Measurements from ENCODE around the gene ITGB3BP. TPM values are rescaled to one million over a fixed set of nuclear protein-coding genes. Genes with fewer than 3 reads are reported as not detected.
"Not testable (repeated sequence)": the region's sequence is repeated elsewhere in the genome, so short reads cannot be mapped to it uniquely, and the experiment has no call there.

The ITGB3BP gene
- total RNA-seq, 2 experiments from 2014 or later: 52.5 to 55.3 TPM

DNA sequence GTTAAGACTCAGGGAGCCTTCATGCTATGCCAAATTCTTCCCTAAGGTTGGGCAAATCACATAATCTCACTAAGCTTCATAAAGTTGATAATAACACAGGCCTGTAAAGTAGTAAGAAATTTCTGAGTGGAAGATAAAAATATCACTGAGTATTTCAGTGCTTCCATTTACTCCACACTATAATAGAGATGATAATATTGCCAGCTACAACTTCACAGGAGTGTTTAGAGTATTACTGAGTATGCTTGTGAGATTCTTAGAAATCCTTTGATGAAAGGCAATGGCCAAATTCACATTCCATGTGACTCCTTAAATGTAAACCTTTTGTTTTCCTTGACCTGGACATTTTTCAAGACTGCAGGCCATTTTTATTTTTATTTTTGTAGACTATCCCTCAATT is 10.4 kb downstream of the ITGB3BP start:
- ChIA-PET POLR2A (no interaction called here), CTCF (no interaction called here)

GRCh38 chr1:63509718-63510117 is 13.3 kb downstream of the ITGB3BP start:
- ChIA-PET CTCF (no interaction called here), POLR2A (no interaction called here)

DNA sequence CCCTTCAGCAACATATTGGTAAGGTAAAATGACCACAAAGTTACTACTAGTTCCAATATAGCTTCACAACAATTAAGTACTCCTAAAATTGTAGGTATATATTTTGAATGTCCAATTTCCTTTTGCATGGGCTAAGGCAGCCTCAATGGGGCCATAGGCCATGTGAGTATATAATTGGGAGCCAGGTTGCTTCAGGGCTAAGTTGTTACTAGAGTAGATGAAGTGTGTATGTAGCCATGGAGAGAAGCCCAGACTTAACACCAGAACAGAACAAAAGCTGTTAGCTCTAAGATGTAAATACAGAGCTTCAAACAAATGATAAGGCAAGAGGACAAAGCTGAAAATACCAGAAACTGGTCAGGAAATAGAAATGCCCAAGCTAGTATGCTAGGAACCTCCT is 16.2 kb downstream of the ITGB3BP start:
- ChIA-PET CTCF (no interaction called here), POLR2A (no interaction called here)

GRCh38 chr1:63501256-63501655 is 21.8 kb downstream of the ITGB3BP start:
- ChIA-PET CTCF (no interaction called here), POLR2A (no interaction called here)

GRCh38 chr1:63498106-63498505 is 24.9 kb downstream of the ITGB3BP start:
- ChIA-PET POLR2A (no interaction called here), CTCF (no interaction called here)

- ChIA-PET POLR2A (no interaction called here), CTCF (no interaction called here)
Observed at GRCh38 chr1:63497577-63497976, 25.4 kb downstream of the ITGB3BP start.

DNA sequence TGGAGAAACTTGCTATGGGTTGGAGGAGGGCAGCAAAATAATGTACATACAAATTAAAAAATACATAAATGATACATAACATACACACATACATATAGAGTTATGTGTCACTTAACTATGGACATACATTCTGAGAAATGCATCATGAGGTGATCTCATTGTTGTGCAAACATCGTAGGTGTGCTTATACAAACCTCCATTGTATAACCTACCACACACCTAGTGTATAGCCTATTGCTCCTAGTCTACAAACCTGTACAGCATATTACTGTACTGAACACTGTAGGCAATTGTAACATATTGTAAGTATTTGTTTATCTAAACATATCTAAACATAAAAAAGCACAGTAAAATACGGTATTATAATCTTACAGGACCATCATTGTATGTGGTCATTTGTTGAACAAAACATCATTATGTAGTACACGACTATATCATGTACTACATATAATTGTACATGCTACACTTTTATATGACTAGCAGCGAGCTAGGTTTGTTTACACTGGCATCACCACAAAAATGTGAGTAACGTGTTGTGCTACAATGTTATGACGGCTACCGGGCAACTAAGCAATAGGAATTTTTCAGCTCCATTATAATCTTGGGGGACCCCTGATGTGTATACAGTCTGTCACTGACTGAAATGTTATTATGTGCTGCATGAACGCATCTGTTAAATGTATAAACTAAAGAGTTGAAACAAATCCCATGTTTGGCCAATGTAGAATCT is 35.5 kb downstream of the ITGB3BP start:
- POLR2A ChIA-PET: no interaction called here
- CTCF ChIA-PET: no interaction called here

GRCh38 chr1:63486629-63487028 is 36.4 kb downstream of the ITGB3BP start:
- ChIA-PET CTCF (no interaction called here), POLR2A (no interaction called here)

DNA sequence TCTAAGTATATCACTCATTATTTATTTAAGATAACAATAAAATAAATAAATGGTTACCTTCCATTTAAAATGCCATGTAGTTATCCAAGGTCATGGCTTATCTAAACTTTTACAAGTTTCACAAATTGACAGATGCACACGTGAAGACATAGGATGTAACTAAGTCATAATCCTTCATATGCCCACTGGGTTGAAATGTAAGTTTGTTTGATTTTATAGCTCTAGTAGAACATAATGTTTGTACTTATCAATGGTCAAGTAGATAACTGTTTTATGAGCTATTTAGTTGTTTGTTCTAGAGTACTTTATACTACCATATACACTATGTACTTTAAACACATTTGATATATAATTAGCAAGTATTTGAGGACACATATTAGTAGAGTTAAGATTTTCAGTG is 43.0 kb downstream of the ITGB3BP start:
- CTCF ChIA-PET: no interaction called here
- POLR2A ChIA-PET: no interaction called here

GRCh38 chr1:63475761-63476160 is 47.3 kb downstream of the ITGB3BP start:
- POLR2A ChIA-PET: no interaction called here
- CTCF ChIA-PET: no interaction called here

- POLR2A ChIA-PET: not testable (repeated sequence)
- CTCF ChIA-PET: interaction anchor here (0.5 kb wide), 1 partner anchor 15 kb away, joined by 4 read pairs; no protein-coding TSS in a partner anchor
Observed at GRCh38 chr1:63468683-63469082, 54.3 kb downstream of the ITGB3BP start.

GRCh38 chr1:63466759-63467158 is 56.3 kb downstream of the ITGB3BP start:
- ChIA-PET CTCF (no interaction called here), POLR2A (no interaction called here)

GRCh38 chr1:63466181-63466580 is 56.8 kb downstream of the ITGB3BP start:
- ChIA-PET CTCF (no interaction called here), POLR2A (no interaction called here)

DNA sequence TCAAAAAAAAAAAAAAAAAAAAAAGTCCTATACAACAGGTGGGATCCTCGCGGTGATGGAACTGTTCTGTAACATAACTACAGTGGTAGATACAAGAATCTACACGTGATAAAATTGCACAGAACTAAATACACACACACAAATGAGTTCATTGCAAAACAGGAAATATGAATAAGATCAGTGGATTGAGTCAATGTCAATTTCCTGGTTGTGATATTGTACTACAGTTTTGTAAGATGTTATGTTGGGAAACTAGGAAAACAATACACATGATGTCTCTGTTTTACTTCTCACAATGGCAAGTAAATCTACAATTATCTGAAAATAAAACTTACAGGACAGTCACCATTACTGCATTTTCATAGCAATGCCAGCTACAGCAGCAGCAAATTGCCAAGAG is 59.8 kb downstream of the ITGB3BP start:
- POLR2A ChIA-PET: no interaction called here
- CTCF ChIA-PET: interaction anchor here (0.7 kb wide), 1 partner anchor 141 kb away, joined by 4 read pairs; the partner anchor contains the start of gene FOXD3

DNA sequence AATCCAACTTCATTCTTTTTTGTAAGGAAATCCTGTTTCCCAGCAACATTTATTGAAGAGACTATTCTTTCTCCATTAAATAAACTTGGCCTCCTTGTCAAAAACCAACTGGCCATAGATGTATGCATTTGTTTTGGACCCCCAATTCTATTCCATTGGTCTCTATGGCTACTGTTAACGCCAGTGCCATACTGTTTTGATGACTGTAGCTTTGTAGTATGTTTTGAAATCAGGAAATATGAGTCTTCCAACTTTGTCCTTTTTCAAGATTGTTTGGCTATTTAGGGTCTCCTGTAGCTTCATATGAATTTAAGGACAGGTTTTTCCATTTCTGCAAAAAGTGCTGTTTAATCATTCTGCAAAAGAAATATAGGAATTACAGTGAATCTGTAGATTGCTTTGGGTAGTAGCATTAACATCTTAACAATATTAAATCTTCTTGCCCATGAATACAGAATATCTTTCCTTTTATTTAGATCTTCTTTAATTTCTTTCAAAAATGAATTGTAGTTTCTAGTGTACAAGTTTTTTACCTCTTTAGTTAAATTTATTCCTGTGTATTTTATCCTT is 61.3 kb downstream of the ITGB3BP start:
- CTCF ChIA-PET: no interaction called here
- POLR2A ChIA-PET: interaction anchor here (0.7 kb wide), 1 partner anchor 24 kb away, joined by 7 read pairs; no protein-coding TSS in a partner anchor

GRCh38 chr1:63458750-63459149 is 64.3 kb downstream of the ITGB3BP start:
- CTCF ChIA-PET: no interaction called here

DNA sequence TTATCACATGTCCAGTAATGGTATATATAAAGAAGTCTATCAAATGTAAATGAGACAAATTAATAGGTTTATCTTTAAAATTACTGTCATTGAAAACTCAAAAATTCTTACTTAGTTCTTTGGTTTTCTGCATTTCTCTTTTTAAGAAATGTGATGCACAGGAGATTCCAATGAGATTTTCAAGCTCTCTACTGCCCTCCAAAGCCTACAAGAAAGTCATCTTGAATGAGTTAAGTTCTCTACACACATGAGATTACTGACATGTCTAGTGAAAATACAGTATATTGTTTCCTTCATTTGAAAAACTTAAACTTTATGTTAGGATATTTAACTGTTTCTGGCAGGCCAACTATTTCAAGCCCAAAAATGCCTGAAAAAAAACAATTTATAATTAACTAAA is 68.8 kb downstream of the ITGB3BP start:
- ChIA-PET POLR2A (no interaction called here), CTCF (no interaction called here)

More at GRCh38 chr1:63458750-63459149, 64.3 kb downstream of the ITGB3BP start:
- POLR2A ChIA-PET: no interaction called here

- ChIA-PET POLR2A (no interaction called here), CTCF (no interaction called here)
Observed at GRCh38 chr1:63453232-63453631, 69.8 kb downstream of the ITGB3BP start.

- POLR2A ChIA-PET: no interaction called here
- CTCF ChIA-PET: no interaction called here
Observed at GRCh38 chr1:63450416-63450815, 72.6 kb downstream of the ITGB3BP start.

DNA sequence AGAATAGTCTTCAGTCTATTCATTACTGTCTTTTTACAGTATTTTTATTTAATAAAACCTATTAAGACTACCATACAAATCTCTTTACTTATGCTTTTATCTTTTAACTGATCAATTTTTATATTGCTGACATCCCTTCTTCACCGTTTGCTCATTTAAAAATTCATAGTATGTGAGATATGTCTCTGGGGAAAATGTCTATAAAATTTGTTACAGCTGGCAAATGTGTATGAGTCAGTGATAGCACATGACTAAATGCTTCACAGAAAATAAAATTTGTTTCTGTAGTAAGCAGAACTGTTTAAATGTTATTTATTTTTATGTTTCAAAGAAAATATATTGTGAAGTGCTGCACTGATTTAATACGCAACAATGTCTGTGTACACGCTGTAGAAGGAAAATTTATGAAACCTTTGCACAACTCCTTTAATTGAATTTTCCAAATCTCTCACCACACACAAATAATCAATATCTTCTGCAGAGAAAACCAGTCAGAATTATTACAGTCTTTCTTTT is 74.2 kb downstream of the ITGB3BP start:
- ChIA-PET CTCF (no interaction called here), POLR2A (no interaction called here)

GRCh38 chr1:63442141-63442475 is 80.9 kb downstream of the ITGB3BP start:
- CTCF ChIA-PET: no interaction called here
- POLR2A ChIA-PET: no interaction called here

DNA sequence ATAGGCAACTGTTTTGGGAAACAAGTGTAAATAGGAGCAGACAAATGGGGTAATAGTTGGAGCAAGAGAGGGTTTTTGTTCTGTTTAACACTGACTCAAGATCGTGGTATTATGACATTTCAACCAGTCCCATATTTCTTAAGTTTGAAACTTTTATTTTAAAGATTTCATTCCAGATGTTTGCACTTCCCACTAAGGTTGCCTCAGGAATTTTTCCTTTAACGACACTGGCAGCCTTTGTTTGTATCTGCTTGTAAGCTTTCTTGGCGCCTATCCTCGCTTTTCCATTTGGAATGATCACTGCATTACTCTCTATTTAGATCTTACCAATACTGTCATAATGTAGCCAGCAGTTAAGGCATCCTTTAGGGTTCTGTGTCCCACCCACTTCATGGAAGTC is 87.9 kb downstream of the ITGB3BP start:
- POLR2A ChIA-PET: no interaction called here
- CTCF ChIA-PET: no interaction called here

Measured in activated CD8-positive, alpha-beta memory T cell treated with anti-CD3 and anti-CD28 coated beads for 36 hours (primary cell).